ENCODE data around the gene ADAMTS16.

- TF ChIP-seq POU2F2 (IDR thresholded peaks at IDR 0.05; ENCODE audit: low read depth, low read length), result no peak
- no peak for TF ChIP-seq POLR2A (IDR thresholded peaks at IDR 0.05; ENCODE audit: low read depth, low read length)
- TF ChIP-seq POLR2AphosphoS5 (IDR thresholded peaks at IDR 0.05; ENCODE audit: low read depth, low read length), result no peak
Measured at GRCh38 chr5:5178580-5178979, 38.5 kb downstream of the ADAMTS16 start.
